HL-60 (cell line): Measurements from ENCODE around the gene FAM72C.
A peak's percentile ranks its signal among the peaks of the same experiment; 100 is the strongest.
"Not testable (repeated sequence)": the region's sequence is repeated elsewhere in the genome, so short reads cannot be mapped to it uniquely, and the experiment has no call there.

ENCODE experiments used
- DNase-seq, 2 experiments: peaks; one replicate each; pipeline ENCODE4 v3.0.0-alpha.2; 2010 to 2020; ENCODE audit warnings: low read depth in 1 of 2, low spot score in 1 of 2
- H3K27ac ChIP-seq: fragments of 250-450 bp; sonication (Bioruptor Pico); replicated peaks from 2 replicates; pipeline ENCODE4 v1.5.1; 2020; ENCODE audit warnings: mild to moderate bottlenecking, moderate library complexity
- H3K27me3 ChIP-seq: fragments of 250-450 bp; sonication (Bioruptor Pico); 2 replicates; pipeline ENCODE4 v1.5.1; 2021; ENCODE audit warnings: mild to moderate bottlenecking, moderate library complexity; ENCODE audit not compliant: insufficient read depth, poor library complexity, severe bottlenecking
- H3K4me3 ChIP-seq: replicated peaks from 2 replicates; pipeline ENCODE4 v1.5.1; 2011; ENCODE audit warnings: mild to moderate bottlenecking, control low read depth, low read length; ENCODE audit not compliant: insufficient read depth

FAM72C gene

GRCh38 chr1:143951485-143952391 is 20.0 kb downstream of the FAM72C start:
- H3K4me3 ChIP-seq, H3K27me3 ChIP-seq, H3K27ac ChIP-seq, DNase-seq: not testable (repeated sequence)

GRCh38 chr1:143947749-143948148 is 24.0 kb downstream of the FAM72C start:
- not testable (repeated sequence) for H3K27ac ChIP-seq, H3K27me3 ChIP-seq, DNase-seq

GRCh38 chr1:143945253-143945652 is 26.5 kb downstream of the FAM72C start:
- H3K4me3 ChIP-seq, H3K27me3 ChIP-seq, DNase-seq, H3K27ac ChIP-seq: not testable (repeated sequence)

More at GRCh38 chr1:143947749-143948148, 24.0 kb downstream of the FAM72C start:
- not testable (repeated sequence) for H3K4me3 ChIP-seq

- H3K27ac ChIP-seq, H3K4me3 ChIP-seq, H3K27me3 ChIP-seq, DNase-seq: not testable (repeated sequence)
These were observed 27.1 kb downstream of the FAM72C start for GRCh38 chr1:143944576-143945240.

GRCh38 chr1:143943319-143943978 is 28.3 kb downstream of the FAM72C start:
- H3K27ac ChIP-seq, DNase-seq, H3K4me3 ChIP-seq, H3K27me3 ChIP-seq: not testable (repeated sequence)

GRCh38 chr1:143942238-143942860 is 29.4 kb downstream of the FAM72C start:
- H3K27me3 ChIP-seq, H3K27ac ChIP-seq, DNase-seq, H3K4me3 ChIP-seq: not testable (repeated sequence)

- H3K27me3 ChIP-seq, DNase-seq, H3K4me3 ChIP-seq, H3K27ac ChIP-seq: not testable (repeated sequence)
These were observed 32.1 kb downstream of the FAM72C start for GRCh38 chr1:143939666-143940065.

- H3K27ac ChIP-seq, DNase-seq, H3K4me3 ChIP-seq, H3K27me3 ChIP-seq: not testable (repeated sequence)
These were observed 32.9 kb downstream of the FAM72C start for GRCh38 chr1:143938922-143939321.

- H3K27me3 ChIP-seq, H3K4me3 ChIP-seq, H3K27ac ChIP-seq: not testable (repeated sequence)
- DNase-seq, result peak; percentile 5 to 47
These were observed 35.2 kb downstream of the FAM72C start for GRCh38 chr1:143936457-143937115.

- DNase-seq, H3K4me3 ChIP-seq, H3K27me3 ChIP-seq, H3K27ac ChIP-seq: not testable (repeated sequence)
These were observed 52.7 kb downstream of the FAM72C start for GRCh38 chr1:143919127-143919526.

- H3K4me3 ChIP-seq, DNase-seq, H3K27ac ChIP-seq, H3K27me3 ChIP-seq: not testable (repeated sequence)
These were observed 53.2 kb downstream of the FAM72C start for GRCh38 chr1:143918552-143918951.

- not testable (repeated sequence) for H3K4me3 ChIP-seq, H3K27ac ChIP-seq, DNase-seq, H3K27me3 ChIP-seq
These were observed 58.1 kb downstream of the FAM72C start for GRCh38 chr1:143913705-143914104.
